OCI-LY7 (cell line): ENCODE results near the gene STK32C. TPM values are rescaled to one million over a fixed set of nuclear protein-coding genes. Genes with fewer than 3 reads are reported as not detected.

Experiments
- BruUV-seq: library from RNA; stranded (reverse); fragments of 400-500 nt; replicated peaks from 2 replicates; lab custom pipeline; 2021; lab: Mats Ljungman, UMichigan
- CTCF ChIA-PET: fragments of 300-600 bp; sonication (Branson Sonifier 250); formaldehyde crosslinking; loops from one replicate; lab custom pipeline; 2022; ENCODE audit warnings: antibody characterized with exemption; ENCODE audit not compliant: unreplicated experiment; lab: Charles Lee
- POLR2A ChIA-PET: fragments of 300-600 bp; sonication (Branson Sonifier 250); formaldehyde crosslinking; loops from one replicate; lab custom pipeline; 2022; ENCODE audit warnings: antibody characterized with exemption; lab: Charles Lee
- DNase-seq: peaks from one replicate; pipeline ENCODE4 v3.0.0-alpha.2; 2015; ENCODE audit warnings: low spot score
- H2AFZ ChIP-seq: fragments of 200-600 bp; sonication (generic), shearing (Covaris generic); 2 replicates; pipeline ENCODE4 v1.6.1; 2014; ENCODE audit warnings: mild to moderate bottlenecking, antibody characterized with exemption, low read length, moderate library complexity
- H3K27ac ChIP-seq: fragments of 200-600 bp; sonication (generic); 2 replicates; pipeline ENCODE4 v1.5.1; 2014; ENCODE audit warnings: mixed run types, low read depth, mild to moderate bottlenecking, moderate library complexity, low read length, inconsistent platforms; ENCODE audit not compliant: poor library complexity, severe bottlenecking
- H3K36me3 ChIP-seq: fragments of 200-600 bp; sonication (generic); 2 replicates; pipeline ENCODE4 v1.6.1; 2014; ENCODE audit warnings: mild to moderate bottlenecking, antibody characterized with exemption, low read length, moderate library complexity, mixed read lengths; ENCODE audit not compliant: insufficient read depth
- H3K4me1 ChIP-seq: fragments of 200-600 bp; sonication (generic); 2 replicates; pipeline ENCODE4 v1.5.1; 2014; ENCODE audit warnings: mild to moderate bottlenecking, low read length; ENCODE audit not compliant: insufficient read depth, poor library complexity, severe bottlenecking
- H3K4me2 ChIP-seq: fragments of 200-600 bp; sonication (generic); 2 replicates; pipeline ENCODE4 v1.6.1; 2014; ENCODE audit warnings: mild to moderate bottlenecking, low read length
- H3K4me3 ChIP-seq: fragments of 200-600 bp; sonication (generic); 2 replicates; pipeline ENCODE4 v1.5.1; 2014; ENCODE audit warnings: mild to moderate bottlenecking, low read depth, low read length; ENCODE audit not compliant: poor library complexity, severe bottlenecking
- H3K79me2 ChIP-seq: fragments of 200-600 bp; sonication (generic); 2 replicates; pipeline ENCODE4 v1.6.1; 2016; ENCODE audit warnings: low read depth, mild to moderate bottlenecking, low read length, moderate library complexity, mixed read lengths; ENCODE audit not compliant: insufficient read depth
- H3K9me2 ChIP-seq: fragments of 200-600 bp; sonication (generic); 2 replicates; pipeline ENCODE4 v1.6.1; 2016; ENCODE audit warnings: mild to moderate bottlenecking, low read length, mixed read lengths; ENCODE audit not compliant: insufficient read depth
- H3K9me3 ChIP-seq: fragments of 200-600 bp; sonication (generic); 2 replicates; pipeline ENCODE4 v1.6.1; 2014; ENCODE audit warnings: mild to moderate bottlenecking, mixed run types, low read length, mixed read lengths
- H4K20me1 ChIP-seq: fragments of 200-600 bp; sonication (generic); 2 replicates; pipeline ENCODE4 v1.6.1; 2014; ENCODE audit warnings: mild to moderate bottlenecking, antibody characterized with exemption, low read length, moderate library complexity, mixed read lengths; ENCODE audit not compliant: insufficient read depth
- EZH2phosphoT487 ChIP-seq: fragments of 200-600 bp; sonication (generic); IDR thresholded peaks from 2 replicates; pipeline ENCODE4 v1.6.1; 2018; ENCODE audit warnings: low read depth, borderline replicate concordance, mild to moderate bottlenecking, mixed run types, antibody characterized with exemption, low read length, moderate library complexity, mixed read lengths
- intact Hi-C: fragments of 100-400 bp; cut with micrococcal nuclease; formaldehyde crosslinking; loops from one replicate; pipeline ENCODE4 v1.10.0; 2022; ENCODE audit not compliant: unreplicated experiment
- total RNA-seq, 2 experiments: library from RNA; depleted of rRNA in 1 of 2; stranded (reverse); fragments of >200 nt in 1 of 2; shearing (Covaris generic) in 1 of 2; gene quantifications; 2 replicates each; pipeline ENCODE4 v1.2.3, GENCODE V29; 2014 to 2022
- TF ChIP-seq, protein P1 (sequence below): fragments of 200-600 bp; sonication (generic); conservative IDR thresholded peaks from 2 replicates; pipeline ENCODE4 v1.5.1; 2014; ENCODE audit warnings: mild to moderate bottlenecking, antibody characterized with exemption, low read length, moderate library complexity, mixed read lengths

Gene STK32C
- total RNA-seq, 2 experiments from 2014 or later, result 13.1 to 30.4 TPM

DNA sequence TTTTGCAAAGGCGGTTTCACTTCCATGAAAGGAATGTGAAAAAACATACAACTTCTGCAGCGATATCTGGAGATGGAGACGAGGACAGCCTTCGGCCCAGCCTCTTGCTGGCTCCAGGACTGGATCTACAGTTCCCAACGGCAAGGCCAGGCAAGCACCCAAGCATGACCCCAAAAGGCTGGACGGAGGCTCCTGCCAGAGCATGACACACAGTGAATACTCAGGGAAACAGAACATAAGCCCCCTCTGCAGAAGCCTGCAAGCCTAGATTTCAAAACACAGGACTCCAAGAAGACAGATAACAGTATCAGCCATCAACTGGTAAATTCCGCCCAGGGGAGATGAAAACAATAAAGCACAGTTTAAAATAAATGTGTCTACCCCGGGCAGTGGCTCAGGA, 21.0 kb upstream of the STK32C start:
- ChIA-PET CTCF (no interaction called here), POLR2A (no interaction called here)
- no peak for DNase-seq
- peak overlapping the region; percentile 85 for H3K4me3 ChIP-seq
- BruUV-seq, result no TSS peak
- H2AFZ ChIP-seq, result no peak overlapping the region
- no peak overlapping the region for H3K27ac ChIP-seq
- intact Hi-C loops, result no loop called here
- peaks cover 53% of the 10 kb centered on the region for H3K36me3 ChIP-seq
- peak overlapping the region; percentile 89 for H3K4me2 ChIP-seq
- peaks cover 25% of the 10 kb centered on the region for H3K4me1 ChIP-seq
- no peaks in the 10 kb centered on the region for H3K9me3 ChIP-seq
- H3K79me2 ChIP-seq, result peaks cover 50% of the 10 kb centered on the region
- TF ChIP-seq EZH2phosphoT487, result no peak
- TF ChIP-seq, protein P1, sequence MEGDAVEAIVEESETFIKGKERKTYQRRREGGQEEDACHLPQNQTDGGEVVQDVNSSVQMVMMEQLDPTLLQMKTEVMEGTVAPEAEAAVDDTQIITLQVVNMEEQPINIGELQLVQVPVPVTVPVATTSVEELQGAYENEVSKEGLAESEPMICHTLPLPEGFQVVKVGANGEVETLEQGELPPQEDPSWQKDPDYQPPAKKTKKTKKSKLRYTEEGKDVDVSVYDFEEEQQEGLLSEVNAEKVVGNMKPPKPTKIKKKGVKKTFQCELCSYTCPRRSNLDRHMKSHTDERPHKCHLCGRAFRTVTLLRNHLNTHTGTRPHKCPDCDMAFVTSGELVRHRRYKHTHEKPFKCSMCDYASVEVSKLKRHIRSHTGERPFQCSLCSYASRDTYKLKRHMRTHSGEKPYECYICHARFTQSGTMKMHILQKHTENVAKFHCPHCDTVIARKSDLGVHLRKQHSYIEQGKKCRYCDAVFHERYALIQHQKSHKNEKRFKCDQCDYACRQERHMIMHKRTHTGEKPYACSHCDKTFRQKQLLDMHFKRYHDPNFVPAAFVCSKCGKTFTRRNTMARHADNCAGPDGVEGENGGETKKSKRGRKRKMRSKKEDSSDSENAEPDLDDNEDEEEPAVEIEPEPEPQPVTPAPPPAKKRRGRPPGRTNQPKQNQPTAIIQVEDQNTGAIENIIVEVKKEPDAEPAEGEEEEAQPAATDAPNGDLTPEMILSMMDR, result no peak
- peaks cover 9% of the 10 kb centered on the region for H4K20me1 ChIP-seq
- no peaks in the 10 kb centered on the region for H3K9me2 ChIP-seq

DNA sequence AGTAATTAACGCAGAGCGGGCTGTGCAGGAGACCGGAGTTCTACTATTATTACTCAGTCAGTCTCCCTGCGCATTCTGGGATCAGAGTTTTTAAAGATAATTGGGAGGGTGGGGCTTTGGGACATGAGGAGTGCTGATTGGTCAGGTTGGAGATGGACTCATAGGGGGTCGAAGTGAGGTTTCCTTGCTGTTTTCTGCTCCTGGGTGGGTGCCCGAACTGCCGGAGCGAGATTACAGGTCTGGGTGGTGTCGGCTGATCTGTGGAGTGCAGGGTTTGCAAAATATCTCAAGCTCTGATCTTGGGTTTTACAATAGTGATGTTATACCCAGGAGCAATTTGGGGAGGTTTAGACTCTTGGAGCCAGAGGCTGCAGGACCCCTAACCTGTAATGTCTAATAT, 20.4 kb upstream of the STK32C start:
- Histone ChIP-seq H4K20me1 (peaks cover 9% of the 10 kb centered on the region), H3K36me3 (peaks cover 51% of the 10 kb centered on the region), H3K4me1 (peaks cover 19% of the 10 kb centered on the region), H3K27ac (no peak overlapping the region), H3K4me3 (no peak overlapping the region), H3K9me3 (no peaks in the 10 kb centered on the region), H3K4me2 (no peak overlapping the region), H3K9me2 (no peaks in the 10 kb centered on the region), H3K79me2 (peaks cover 50% of the 10 kb centered on the region), H2AFZ (no peak overlapping the region)
- intact Hi-C loops, result no loop called here
- CTCF ChIA-PET, result no interaction called here
- no peak for TF ChIP-seq EZH2phosphoT487
- TF ChIP-seq, protein P1, result no peak
- no TSS peak for BruUV-seq
- DNase-seq, result no peak
- POLR2A ChIA-PET, result no interaction called here

DNA sequence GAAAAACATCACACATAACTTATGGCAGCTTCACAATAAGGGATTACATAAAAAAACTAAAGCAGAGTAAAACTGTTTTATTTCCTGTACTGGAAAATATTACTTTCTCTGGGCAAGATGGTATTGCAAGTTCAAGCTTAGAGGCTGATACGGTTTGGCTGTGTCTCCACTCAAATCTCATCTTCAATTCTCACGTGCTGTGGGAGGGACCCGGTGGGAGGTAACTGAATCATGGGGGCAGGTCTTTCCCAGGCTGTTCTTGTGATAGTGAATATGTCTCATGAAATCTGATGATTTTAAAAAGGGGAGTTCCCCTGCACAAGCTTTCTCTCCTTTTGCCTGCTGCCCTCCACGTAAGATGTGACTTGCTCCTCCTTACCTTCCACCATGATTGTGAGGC, 19.2 kb upstream of the STK32C start:
- no peak overlapping the region for H3K4me3 ChIP-seq
- POLR2A ChIA-PET, result interaction anchor here (1.2 kb wide), 1 partner anchor 11 kb away, joined by 3 read pairs; no protein-coding TSS in a partner anchor
- no peak for TF ChIP-seq EZH2phosphoT487
- TF ChIP-seq, protein P1, result no peak
- H3K79me2 ChIP-seq, result peaks cover 50% of the 10 kb centered on the region
- peaks cover 51% of the 10 kb centered on the region for H3K36me3 ChIP-seq
- no peak for DNase-seq
- intact Hi-C loops, result no loop called here
- H3K4me2 ChIP-seq, result no peak overlapping the region
- no TSS peak for BruUV-seq
- no peaks in the 10 kb centered on the region for H3K9me2 ChIP-seq
- H3K27ac ChIP-seq, result no peak overlapping the region
- H4K20me1 ChIP-seq, result peaks cover 9% of the 10 kb centered on the region
- H3K9me3 ChIP-seq, result no peaks in the 10 kb centered on the region
- no peak overlapping the region for H2AFZ ChIP-seq
- peaks cover 12% of the 10 kb centered on the region for H3K4me1 ChIP-seq
- CTCF ChIA-PET, result no interaction called here
